GM06990 (cell line): ENCODE data around the gene IER3.
"Not testable (repeated sequence)": the region's sequence is repeated elsewhere in the genome, so short reads cannot be mapped to it uniquely, and the experiment has no call there.

Source experiments
- DNase-seq: peaks from one replicate; pipeline ENCODE4 v3.0.0-alpha.2; 2011; ENCODE audit not compliant: insufficient read length; ENCODE audit errors: extremely low read depth
- H3K27me3 ChIP-seq: replicated peaks from 2 replicates; pipeline ENCODE4 v1.6.0; 2011; ENCODE audit warnings: low read length; ENCODE audit not compliant: control insufficient read depth, insufficient read depth
- H3K36me3 ChIP-seq: 2 replicates; pipeline ENCODE4 v1.5.1; 2011; ENCODE audit warnings: low read length; ENCODE audit not compliant: control insufficient read depth, insufficient read depth
- H3K4me3 ChIP-seq: replicated peaks from 2 replicates; pipeline ENCODE4 v1.5.1; 2011; ENCODE audit warnings: low read depth, mild to moderate bottlenecking, control low read depth, low read length
- TF ChIP-seq, protein P1 (sequence below): IDR thresholded peaks from 2 replicates; pipeline ENCODE4 v1.5.1; 2011; ENCODE audit warnings: low read length, control low read depth, mild to moderate bottlenecking, inconsistent platforms; ENCODE audit not compliant: insufficient read depth, poor library complexity, severe bottlenecking

Gene IER3

DNA sequence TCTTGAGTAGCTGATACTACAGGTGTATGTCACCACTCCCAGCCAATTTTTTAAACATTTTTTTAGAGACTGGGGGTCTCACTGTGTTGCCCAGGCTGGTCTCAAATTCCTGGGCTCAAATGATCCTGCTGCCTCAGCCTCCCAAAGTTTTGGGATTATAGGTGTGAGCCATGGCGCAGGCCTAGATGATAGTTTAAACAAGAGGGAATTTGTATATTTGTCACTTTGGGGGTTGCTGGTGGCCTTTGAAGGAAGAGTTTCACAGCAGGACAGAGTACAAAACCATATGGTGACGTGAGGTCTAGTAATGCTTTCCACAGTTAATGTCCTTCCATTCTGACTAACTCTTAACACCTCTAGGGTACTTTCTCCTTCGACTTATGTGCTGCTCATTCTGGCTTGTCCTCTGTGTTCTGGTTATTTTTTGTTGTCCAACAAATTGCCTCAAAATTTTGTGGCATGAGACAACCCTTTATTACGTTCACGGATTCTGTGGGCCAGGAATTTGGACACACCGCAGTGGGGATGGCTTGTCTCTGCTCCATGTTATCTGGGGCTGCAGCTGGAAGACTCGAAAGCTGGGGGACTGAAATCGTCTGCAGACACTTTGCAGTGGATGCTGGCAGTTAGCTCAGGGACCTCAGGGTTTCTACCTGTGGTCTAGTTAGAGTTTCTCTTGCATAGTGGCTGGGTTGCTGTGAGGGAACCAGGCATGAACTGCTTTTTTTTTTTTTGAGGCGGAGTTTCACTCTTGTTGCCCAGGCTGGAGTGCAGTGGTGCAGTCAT is 23.0 kb upstream of the IER3 start:
- peak; percentile 70 for DNase-seq
- no peaks in the 10 kb centered on the region for H3K27me3 ChIP-seq
- no peaks in the 10 kb centered on the region for H3K36me3 ChIP-seq
- H3K4me3 ChIP-seq, result no peak overlapping the region
- TF ChIP-seq, protein P1, sequence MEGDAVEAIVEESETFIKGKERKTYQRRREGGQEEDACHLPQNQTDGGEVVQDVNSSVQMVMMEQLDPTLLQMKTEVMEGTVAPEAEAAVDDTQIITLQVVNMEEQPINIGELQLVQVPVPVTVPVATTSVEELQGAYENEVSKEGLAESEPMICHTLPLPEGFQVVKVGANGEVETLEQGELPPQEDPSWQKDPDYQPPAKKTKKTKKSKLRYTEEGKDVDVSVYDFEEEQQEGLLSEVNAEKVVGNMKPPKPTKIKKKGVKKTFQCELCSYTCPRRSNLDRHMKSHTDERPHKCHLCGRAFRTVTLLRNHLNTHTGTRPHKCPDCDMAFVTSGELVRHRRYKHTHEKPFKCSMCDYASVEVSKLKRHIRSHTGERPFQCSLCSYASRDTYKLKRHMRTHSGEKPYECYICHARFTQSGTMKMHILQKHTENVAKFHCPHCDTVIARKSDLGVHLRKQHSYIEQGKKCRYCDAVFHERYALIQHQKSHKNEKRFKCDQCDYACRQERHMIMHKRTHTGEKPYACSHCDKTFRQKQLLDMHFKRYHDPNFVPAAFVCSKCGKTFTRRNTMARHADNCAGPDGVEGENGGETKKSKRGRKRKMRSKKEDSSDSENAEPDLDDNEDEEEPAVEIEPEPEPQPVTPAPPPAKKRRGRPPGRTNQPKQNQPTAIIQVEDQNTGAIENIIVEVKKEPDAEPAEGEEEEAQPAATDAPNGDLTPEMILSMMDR, result no peak

DNA sequence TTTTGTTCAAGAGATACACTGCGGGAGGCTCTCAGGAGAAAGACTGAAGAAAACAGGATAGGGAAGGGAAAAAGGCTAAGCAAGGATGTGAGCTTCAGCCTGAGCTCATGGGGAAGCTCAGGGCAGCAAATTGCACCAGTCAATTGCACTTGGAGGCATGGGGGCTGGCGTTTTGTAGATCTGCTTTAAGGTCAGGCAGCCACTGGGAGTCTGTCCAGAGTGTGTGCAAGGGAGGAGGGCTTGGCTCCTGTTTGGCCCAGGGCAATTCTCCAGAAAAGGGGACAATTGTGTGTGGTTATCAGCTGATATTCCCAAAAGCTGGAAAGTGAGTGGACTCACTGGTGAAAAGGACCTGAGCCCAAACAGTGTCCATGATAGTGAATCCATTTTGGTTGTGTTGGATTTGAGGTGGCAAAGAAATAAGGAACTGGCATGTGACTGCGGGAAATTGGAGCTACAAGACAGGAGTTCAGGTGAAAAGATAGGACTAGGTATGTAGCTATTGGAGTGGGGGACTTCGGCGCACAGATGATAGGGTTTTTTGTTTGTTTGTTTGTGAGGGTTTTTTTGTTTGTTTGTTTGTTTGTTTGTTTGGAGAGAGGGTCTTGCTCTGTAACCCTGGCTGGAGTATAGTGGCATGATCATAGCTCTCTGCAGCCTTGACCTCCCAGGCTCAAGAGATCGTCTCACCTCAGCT is 22.3 kb upstream of the IER3 start:
- TF ChIP-seq, protein P1, result no peak
- no peak overlapping the region for H3K4me3 ChIP-seq
- H3K36me3 ChIP-seq, result no peaks in the 10 kb centered on the region
- no peak for DNase-seq
- no peaks in the 10 kb centered on the region for H3K27me3 ChIP-seq

DNA sequence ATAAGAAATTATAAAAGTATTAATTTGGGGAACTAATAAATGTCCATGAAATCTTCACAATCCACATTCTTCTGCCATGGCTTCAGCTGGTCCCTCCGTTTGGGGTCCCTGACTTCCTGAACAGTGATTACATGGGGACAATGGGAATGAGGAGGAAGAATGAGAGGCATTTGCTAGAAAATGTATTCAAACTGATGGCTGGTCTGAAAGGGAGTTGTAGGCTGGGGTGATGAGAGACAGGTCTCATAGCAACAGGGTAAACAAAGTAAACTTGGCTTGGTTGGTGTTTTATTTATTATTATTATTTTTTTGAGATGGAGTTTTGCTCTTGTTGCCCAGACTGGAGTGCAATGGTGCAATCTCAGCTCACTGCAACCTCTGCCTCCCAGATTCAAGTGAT is 21.1 kb upstream of the IER3 start:
- not testable (repeated sequence) for DNase-seq, H3K36me3 ChIP-seq, H3K4me3 ChIP-seq, H3K27me3 ChIP-seq

DNA sequence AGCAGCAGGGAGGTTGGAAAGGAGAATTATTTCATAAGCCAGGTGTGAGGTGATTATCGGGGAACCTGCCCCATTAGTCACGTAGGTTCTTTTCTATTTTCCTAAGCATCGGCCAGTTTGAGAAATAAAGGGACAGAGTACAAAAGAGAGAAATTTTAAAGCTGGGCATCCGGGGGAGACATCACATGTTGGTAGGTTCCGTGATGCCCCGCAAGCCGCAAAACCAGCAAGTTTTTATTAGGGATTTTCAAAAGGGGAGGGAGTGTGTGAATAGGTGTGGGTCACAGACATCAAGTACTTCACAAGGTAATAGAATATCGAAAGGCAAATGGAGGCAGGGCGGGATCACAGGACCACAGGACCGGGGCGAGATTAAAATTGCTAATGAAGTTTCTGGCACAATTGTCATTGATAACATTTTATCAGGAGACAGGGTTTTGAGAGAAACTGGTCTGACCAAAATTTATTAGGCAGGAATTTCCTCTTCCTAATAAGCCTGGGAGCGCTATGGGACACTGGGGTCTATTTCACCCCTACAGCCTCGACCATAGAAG is 20.2 kb upstream of the IER3 start:
- not testable (repeated sequence) for H3K36me3 ChIP-seq, H3K27me3 ChIP-seq, H3K4me3 ChIP-seq, DNase-seq

DNA sequence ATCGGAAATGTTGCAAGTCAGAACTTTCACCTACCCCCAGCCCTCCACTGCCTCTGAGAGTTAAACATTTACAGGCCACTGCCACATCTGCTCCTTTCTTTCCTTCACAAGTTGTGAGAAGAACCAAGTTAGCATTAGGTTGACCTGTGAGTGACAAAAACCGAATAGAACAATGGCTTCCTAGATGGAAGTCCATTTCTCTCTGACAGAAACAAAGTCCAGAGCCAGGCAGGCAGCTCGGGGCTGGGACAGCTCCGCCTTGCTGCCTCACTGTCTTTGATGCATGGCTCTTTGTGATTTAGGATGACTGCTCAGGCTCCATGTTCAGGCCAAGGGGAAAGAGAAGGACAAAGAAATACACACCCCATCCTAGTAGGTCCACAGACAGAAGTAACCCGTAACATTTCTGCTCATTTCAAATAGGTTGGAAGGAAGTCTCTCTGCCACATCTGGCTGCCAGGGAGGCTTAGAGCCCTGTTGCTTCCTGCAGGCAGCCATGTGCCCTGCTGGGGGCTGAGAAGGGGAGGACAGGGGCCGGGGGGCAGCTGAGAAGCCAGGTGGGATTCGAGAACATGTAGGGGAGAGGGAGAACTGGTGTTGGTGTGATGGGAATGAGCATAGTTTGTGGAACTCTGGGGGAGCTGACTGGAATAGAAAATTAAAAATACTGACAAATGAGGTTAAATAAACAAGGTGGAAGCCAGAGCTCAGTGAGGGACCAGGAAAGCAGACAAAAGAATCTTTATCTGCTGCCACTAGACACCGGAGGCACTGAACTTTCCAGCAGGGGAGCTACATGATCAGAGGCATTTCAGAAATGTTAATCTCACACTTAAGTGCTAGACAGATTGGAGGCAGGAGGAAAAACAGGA is 19.5 kb upstream of the IER3 start:
- TF ChIP-seq, protein P1, result no peak
- no peaks in the 10 kb centered on the region for H3K36me3 ChIP-seq
- DNase-seq, result no peak
- no peak overlapping the region for H3K4me3 ChIP-seq
- no peaks in the 10 kb centered on the region for H3K27me3 ChIP-seq

DNA sequence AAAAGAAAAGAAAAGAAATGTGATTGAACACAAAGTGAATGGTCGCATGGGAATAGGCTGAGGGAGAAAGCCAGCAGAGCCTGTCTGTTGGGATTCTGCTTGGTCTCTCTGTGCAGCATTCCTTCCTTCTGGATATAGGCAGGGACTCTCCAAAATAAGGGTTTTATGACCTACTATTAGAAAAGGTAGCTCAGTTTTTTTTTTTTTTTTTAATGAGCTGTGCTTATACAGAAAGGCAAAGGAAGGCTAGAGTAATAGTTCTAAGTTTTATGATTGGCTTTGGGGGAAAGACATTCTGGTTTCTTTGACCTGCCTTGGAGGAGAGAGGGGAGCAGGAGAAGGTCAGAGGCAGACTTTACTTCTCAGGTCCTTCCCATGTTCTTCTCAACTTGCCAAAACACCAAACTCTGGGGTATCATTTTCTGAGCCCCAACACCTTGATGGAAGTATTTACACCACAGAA is 18.8 kb upstream of the IER3 start:
- Histone ChIP-seq H3K4me3 (no peak overlapping the region), H3K27me3 (no peaks in the 10 kb centered on the region), H3K36me3 (no peaks in the 10 kb centered on the region)
- DNase-seq, result no peak
- TF ChIP-seq, protein P1, result no peak
